SK-N-SH (cell line): ENCODE results near the gene CMC2. TPM values are rescaled to one million over a fixed set of nuclear protein-coding genes. Genes with fewer than 3 reads are reported as not detected.

Source experiments
- CTCF ChIA-PET: fragments of 300-600, 350-600 bp; formaldehyde crosslinking; extraction: SDS; loops from one replicate; lab custom pipeline; 2021; lab: Yijun Ruan, JAX
- POLR2A ChIA-PET: fragments of 350-600 bp; sonication (Branson Sonifier 250); formaldehyde crosslinking; extraction: SDS; loops from one replicate; lab custom pipeline; 2020; ENCODE audit warnings: antibody characterized with exemption, inconsistent platforms; lab: Yijun Ruan, JAX
- DNase-seq: peaks from one replicate; pipeline ENCODE4 v3.0.0; 2012
- H2AFZ ChIP-seq: fragments of 200-600 bp; sonication (generic); 2 replicates; pipeline ENCODE4 v1.8.1; 2016; ENCODE audit warnings: antibody characterized with exemption, mild to moderate bottlenecking, low read depth
- H3F3A ChIP-seq: fragments of 200-600 bp; sonication (generic); replicated peaks from 2 replicates; pipeline ENCODE3; 2016; ENCODE audit warnings: antibody characterized with exemption, mild to moderate bottlenecking; ENCODE audit not compliant: insufficient read depth
- H3K27ac ChIP-seq, 2 experiments: fragments of 200-500 bp in 1 of 2; fragments of 200-600 bp in 1 of 2; sonication (Bioruptor generic) in 1 of 2; sonication (generic), shearing (Covaris generic) in 1 of 2; 2 replicates each; pipeline versions ENCODE4 v1.5.1 to v1.6.1; 2014 to 2016; ENCODE audit warnings: low read depth in 2 of 2, inconsistent platforms in 1 of 2, low read length in 1 of 2, mild to moderate bottlenecking in 1 of 2, mixed read lengths in 1 of 2
- H3K27me3 ChIP-seq: fragments of 200-600 bp; sonication (generic), shearing (Covaris generic); 2 replicates; pipeline ENCODE4 v1.6.1; 2016; ENCODE audit warnings: mixed run types; ENCODE audit not compliant: insufficient read depth
- H3K36me3 ChIP-seq, 2 experiments: fragments of 200-500 bp in 1 of 2; fragments of 200-600 bp in 1 of 2; sonication (Bioruptor generic) in 1 of 2; sonication (generic) in 1 of 2; replicated peaks in 1 of 2; 2 replicates each; pipeline versions ENCODE3 to v1.5.1; 2014 to 2016; ENCODE audit warnings: low read length in 1 of 2, mild to moderate bottlenecking in 1 of 2; ENCODE audit not compliant: insufficient read depth in 2 of 2, control insufficient read depth in 1 of 2
- H3K4me1 ChIP-seq, 2 experiments: fragments of 200-500 bp in 1 of 2; fragments of 200-600 bp in 1 of 2; sonication (Bioruptor generic) in 1 of 2; sonication (generic), shearing (Covaris generic) in 1 of 2; 2 replicates each; pipeline versions ENCODE4 v1.5.1 to v1.6.1; 2014 to 2016; ENCODE audit warnings: low read depth in 1 of 2, low read length in 1 of 2, mixed run types in 1 of 2; ENCODE audit not compliant: insufficient read depth in 2 of 2, control insufficient read depth in 1 of 2
- H3K4me2 ChIP-seq: fragments of 200-600 bp; sonication (generic), shearing (Covaris generic); 2 replicates; pipeline ENCODE4 v1.6.1; 2017; ENCODE audit warnings: mixed run types
- H3K4me3 ChIP-seq, 2 experiments: fragments of 200-500 bp in 1 of 2; fragments of 200-600 bp in 1 of 2; sonication (Bioruptor generic) in 1 of 2; sonication (generic), shearing (Covaris generic) in 1 of 2; 2 replicates each; pipeline versions ENCODE4 v1.5.1 to v1.8.1; 2014 to 2016; ENCODE audit warnings: low read depth in 2 of 2, inconsistent platforms in 1 of 2, low read length in 1 of 2, mild to moderate bottlenecking in 1 of 2, mixed read lengths in 1 of 2, moderate library complexity in 1 of 2
- H3K79me2 ChIP-seq: fragments of 200-600 bp; sonication (generic); 2 replicates; pipeline ENCODE4 v1.8.1; 2017; ENCODE audit warnings: mild to moderate bottlenecking; ENCODE audit not compliant: insufficient read depth
- H3K9ac ChIP-seq: fragments of 200-600 bp; sonication (generic); 2 replicates; pipeline ENCODE4 v1.6.1; 2017; ENCODE audit warnings: mixed run types
- H3K9me2 ChIP-seq: fragments of 200-600 bp; sonication (generic); 2 replicates; pipeline ENCODE4 v1.6.1; 2017; ENCODE audit warnings: mixed run types
- H3K9me3 ChIP-seq: fragments of 200-600 bp; sonication (generic); 2 replicates; pipeline ENCODE4 v1.6.1; 2017; ENCODE audit warnings: mixed run types, mild to moderate bottlenecking, moderate library complexity
- H4K20me1 ChIP-seq: fragments of 200-600 bp; sonication (generic); 2 replicates; pipeline ENCODE4 v1.6.1; 2017; ENCODE audit warnings: mild to moderate bottlenecking, mixed run types; ENCODE audit not compliant: insufficient read depth
- CHD2 ChIP-seq: fragments of 150-350 bp; IDR thresholded peaks from 2 replicates; pipeline ENCODE4 v1.6.1; 2018; ENCODE audit warnings: low read length; ENCODE audit not compliant: partially characterized antibody
- ELF1 ChIP-seq: IDR thresholded peaks from 2 replicates; pipeline ENCODE4 v1.4.0; 2012
- FOSL2 ChIP-seq: IDR thresholded peaks from 2 replicates; pipeline ENCODE4 v1.4.0; 2012; ENCODE audit warnings: low read depth, mild to moderate bottlenecking, moderate library complexity, borderline replicate concordance
- FOXJ3 ChIP-seq: sonication (generic); formaldehyde crosslinking; IDR thresholded peaks from 2 replicates; pipeline ENCODE4 v1.5.1; 2020; ENCODE audit warnings: mild to moderate bottlenecking, missing genetic modification reagents
- GABPA ChIP-seq: IDR thresholded peaks from 2 replicates; pipeline ENCODE4 v1.4.0; 2012; ENCODE audit warnings: low read depth, mild to moderate bottlenecking
- GATA2 ChIP-seq: sonication (generic); formaldehyde crosslinking; IDR thresholded peaks from 2 replicates; pipeline ENCODE4 v1.5.0; 2020; ENCODE audit warnings: mild to moderate bottlenecking, missing genetic modification reagents
- JUND ChIP-seq: IDR thresholded peaks from 2 replicates; pipeline ENCODE4 v1.4.0; 2012
- MAX ChIP-seq: IDR thresholded peaks from 2 replicates; pipeline ENCODE4 v1.4.0; 2012; ENCODE audit warnings: low read depth
- MEF2A ChIP-seq: IDR thresholded peaks from 2 replicates; pipeline ENCODE4 v1.4.0; 2012; ENCODE audit warnings: low read depth, borderline replicate concordance
- NFIC ChIP-seq: IDR thresholded peaks from 2 replicates; pipeline ENCODE4 v1.4.0; 2012; ENCODE audit warnings: borderline replicate concordance
- POLR2AphosphoS5 ChIP-seq: IDR thresholded peaks from 2 replicates; pipeline ENCODE4 v1.6.1; 2012; ENCODE audit warnings: low read depth, low read length
- RAD21 ChIP-seq: IDR thresholded peaks from 2 replicates; pipeline ENCODE4 v1.6.1; 2012; ENCODE audit warnings: mild to moderate bottlenecking, low read length
- RCOR1 ChIP-seq: fragments of 150-350 bp; IDR thresholded peaks from 2 replicates; pipeline ENCODE4 v1.6.1; 2017; ENCODE audit warnings: antibody characterized with exemption, low read length
- RFX5 ChIP-seq: IDR thresholded peaks from 2 replicates; pipeline ENCODE4 v1.6.1; 2012; ENCODE audit warnings: mild to moderate bottlenecking, improper control_type of control experiment, low read length
- SIN3A ChIP-seq: IDR thresholded peaks from 2 replicates; pipeline ENCODE4 v1.6.1; 2012; ENCODE audit warnings: low read depth, mild to moderate bottlenecking, low read length, moderate library complexity, borderline replicate concordance
- SMC3 ChIP-seq: IDR thresholded peaks from 2 replicates; pipeline ENCODE4 v1.6.1; 2012; ENCODE audit warnings: low read depth, low read length, improper control_type of control experiment
- TAF1 ChIP-seq: IDR thresholded peaks from 2 replicates; pipeline ENCODE4 v1.6.1; 2012; ENCODE audit warnings: low read depth, mild to moderate bottlenecking, low read length, moderate library complexity, borderline replicate concordance
- TEAD4 ChIP-seq: IDR thresholded peaks from 2 replicates; pipeline ENCODE4 v1.4.0; 2012; ENCODE audit warnings: mild to moderate bottlenecking, borderline replicate concordance; ENCODE audit not compliant: insufficient read depth
- whole genome bisulfite sequencing: methylation state at CpG from one replicate; pipeline ENCODE4 v1.1.6; 2017; ENCODE audit warnings: low lambda C conversion rate; 5-methylcytosine and 5-hydroxymethylcytosine counted together
- polyA plus RNA-seq, 3 experiments: library from polyadenylated mRNA; depleted of rRNA; stranded (reverse); fragments of >200 nt; gene quantifications; 2 replicates each; pipeline ENCODE4 v1.2.3, GENCODE V29; 2012

The CMC2 gene
- polyA plus RNA-seq, 1 of the 3 experiments (the other 2 are of a cell fraction), result 135 TPM

GRCh38 chr16:80947239-80947638 lies 59.4 kb downstream of the CMC2 start:
- Histone ChIP-seq H3K4me1 (no peaks in the 10 kb centered on the region), H3K4me3 (no peak overlapping the region), H3K27me3 (no peaks in the 10 kb centered on the region), H3K36me3 (no peaks in the 10 kb centered on the region), H3F3A (no peaks in the 10 kb centered on the region), H3K9me3 (no peaks in the 10 kb centered on the region), H3K4me2 (no peak overlapping the region), H3K9me2 (no peaks in the 10 kb centered on the region), H3K79me2 (no peaks in the 10 kb centered on the region), H4K20me1 (no peaks in the 10 kb centered on the region), H3K27ac (no peak overlapping the region), H2AFZ (no peak overlapping the region), H3K9ac (no peak overlapping the region)
- DNase-seq, result no peak
- CTCF ChIA-PET, result no interaction called here
- WGBS, result 75% methylated on average over 5 of the region's 5 CpGs
- POLR2A ChIA-PET, result no interaction called here
- TF ChIP-seq RCOR1 (no peak), ELF1 (no peak), NFIC (no peak), POLR2AphosphoS5 (no peak), SIN3A (no peak), SMC3 (no peak), MAX (no peak), CHD2 (no peak), RFX5 (no peak), FOSL2 (no peak), GABPA (no peak), TEAD4 (no peak), FOXJ3 (no peak)

DNA sequence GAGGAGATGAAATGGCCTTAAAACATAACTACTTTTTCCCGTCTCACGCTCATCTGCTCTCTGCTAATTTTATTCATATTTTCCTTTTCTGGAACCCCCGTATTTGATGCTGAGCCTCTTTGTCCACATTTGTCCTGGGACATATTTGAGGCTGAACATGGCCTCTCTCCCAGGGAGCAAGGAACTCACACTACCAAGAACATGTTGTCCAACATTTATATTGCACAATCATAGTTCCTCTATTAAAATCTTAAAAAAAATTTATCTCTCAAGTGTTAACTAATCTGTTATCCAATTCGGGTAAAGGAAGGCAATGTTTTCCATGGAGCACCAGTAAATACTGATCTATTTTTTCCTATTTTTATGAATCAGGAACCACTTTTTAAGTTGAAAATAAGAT lies 60.2 kb downstream of the CMC2 start:
- POLR2A ChIA-PET, result no interaction called here
- no peak for TF ChIP-seq JUND
- no peak for TF ChIP-seq GATA2 (CRISPR knock-in tag)
- TF ChIP-seq MAX, result no peak
- no peak for TF ChIP-seq RAD21
- no peak for TF ChIP-seq FOSL2
- TF ChIP-seq POLR2AphosphoS5, result no peak
- no peak for TF ChIP-seq TAF1
- TF ChIP-seq MEF2A, result no peak
- no peaks in the 10 kb centered on the region for H3K79me2 ChIP-seq

More for the DNA sequence above, 60.2 kb downstream of the CMC2 start:
- Histone ChIP-seq H3K27me3 (no peaks in the 10 kb centered on the region), H3K27ac (no peak overlapping the region), H3K9me2 (no peaks in the 10 kb centered on the region), H3K36me3 (no peaks in the 10 kb centered on the region), H3K4me2 (no peak overlapping the region), H2AFZ (no peak overlapping the region), H3K4me1 (no peaks in the 10 kb centered on the region), H3K9me3 (no peaks in the 10 kb centered on the region), H4K20me1 (no peaks in the 10 kb centered on the region), H3K9ac (no peak overlapping the region), H3F3A (no peaks in the 10 kb centered on the region), H3K4me3 (no peak overlapping the region)
- DNase-seq, result no peak
- 61% methylated on average over 4 of the region's 4 CpGs for WGBS
- CTCF ChIA-PET, result no interaction called here
